CD14-positive monocyte (primary cell): Measurements from ENCODE around the gene WWOX. TPM values are rescaled to one million over a fixed set of nuclear protein-coding genes. Genes with fewer than 3 reads are reported as not detected.

Source experiments
- DNase-seq, 3 donors: peaks; one replicate each; pipeline ENCODE4 v3.0.0-alpha.2; 2011 to 2022
- H2AFZ ChIP-seq: 2 replicates; pipeline ENCODE4 v1.6.0; 2012; ENCODE audit warnings: mild to moderate bottlenecking, low read depth, low read length, inconsistent platforms; ENCODE audit not compliant: insufficient read depth, poor library complexity, severe bottlenecking
- H3K27ac ChIP-seq, 2 donors: 1 replicate in 1 of 2; 2 replicates in 1 of 2; pipeline ENCODE4 v1.5.1; 2012 to 2013; ENCODE audit warnings: low read length in 2 of 2, control low read depth in 1 of 2, inconsistent platforms in 1 of 2, low read depth in 1 of 2, mild to moderate bottlenecking in 1 of 2
- H3K27me3 ChIP-seq, 2 donors: one replicate each; pipeline versions ENCODE4 v1.6.0 to v1.6.1; 2011 to 2013; ENCODE audit warnings: low read length in 2 of 2; ENCODE audit not compliant: control insufficient read depth in 2 of 2, insufficient read depth in 2 of 2
- H3K36me3 ChIP-seq, 2 donors: replicated peaks in 1 of 2; 1 replicate in 1 of 2; 2 replicates in 1 of 2; pipeline versions ENCODE4 v1.5.1 to v1.6.1; 2012 to 2013; ENCODE audit warnings: low read length in 2 of 2, control low read depth in 1 of 2, inconsistent platforms in 1 of 2, mild to moderate bottlenecking in 1 of 2; ENCODE audit not compliant: insufficient read depth in 2 of 2, control insufficient read depth in 1 of 2
- H3K4me1 ChIP-seq, 2 donors: 1 replicate in 1 of 2; 2 replicates in 1 of 2; pipeline versions ENCODE4 v1.5.1 to v1.6.1; 2012 to 2013; ENCODE audit warnings: low read length in 2 of 2, control low read depth in 1 of 2, inconsistent platforms in 1 of 2, mild to moderate bottlenecking in 1 of 2, moderate library complexity in 1 of 2; ENCODE audit not compliant: insufficient read depth in 2 of 2, control insufficient read depth in 1 of 2
- H3K4me2 ChIP-seq: replicated peaks from 2 replicates; pipeline ENCODE3; 2012; ENCODE audit warnings: low read length, moderate library complexity, mild to moderate bottlenecking; ENCODE audit not compliant: poor library complexity, severe bottlenecking; ENCODE audit errors: extremely low read depth
- H3K4me3 ChIP-seq, 3 experiments: fragments of 200-600 bp in 1 of 3; sonication (generic) in 1 of 3; replicated peaks in 1 of 3; 1 replicate in 2 of 3; 2 replicates in 1 of 3; pipeline ENCODE4 v1.5.1; 2011 to 2013; ENCODE audit warnings: low read length in 3 of 3, mild to moderate bottlenecking in 3 of 3, control low read depth in 2 of 3, low read depth in 2 of 3, inconsistent platforms in 1 of 3, moderate library complexity in 1 of 3
- H3K79me2 ChIP-seq: 2 replicates; pipeline ENCODE4 v1.6.0; 2012; ENCODE audit warnings: mild to moderate bottlenecking, control low read depth, inconsistent platforms, low read length, moderate library complexity; ENCODE audit not compliant: insufficient read depth
- H3K9ac ChIP-seq: 2 replicates; pipeline ENCODE4 v1.6.0; 2017; ENCODE audit warnings: low read length, mild to moderate bottlenecking; ENCODE audit not compliant: insufficient read depth, poor library complexity, severe bottlenecking
- H3K9me3 ChIP-seq, 2 donors: replicated peaks in 1 of 2; 1 replicate in 1 of 2; 2 replicates in 1 of 2; pipeline versions ENCODE4 v1.5.1 to v1.6.1; 2012 to 2013; ENCODE audit warnings: low read length in 2 of 2, control low read depth in 1 of 2; ENCODE audit not compliant: control insufficient read depth in 1 of 2, insufficient read depth in 1 of 2
- H4K20me1 ChIP-seq: 2 replicates; pipeline ENCODE4 v1.6.0; 2012; ENCODE audit warnings: mild to moderate bottlenecking, low read length, control low read depth, moderate library complexity; ENCODE audit not compliant: insufficient read depth
- H3K27ac Mint-ChIP-seq, 7 donors: one replicate each; pipeline ENCODE4 v1.8.0; 2020; ENCODE audit warnings: mild to moderate bottlenecking in 7 of 7, mixed read lengths in 7 of 7, moderate library complexity in 6 of 7, inconsistent platforms in 2 of 7
- H3K27me3 Mint-ChIP-seq, 3 donors: one replicate each; pipeline ENCODE4 v1.8.0; 2021 to 2022; ENCODE audit warnings: low read depth in 3 of 3, mild to moderate bottlenecking in 3 of 3, mixed read lengths in 3 of 3, moderate library complexity in 3 of 3, inconsistent platforms in 1 of 3
- H3K36me3 Mint-ChIP-seq, 2 donors: one replicate each; pipeline ENCODE4 v1.8.0; 2020; ENCODE audit warnings: mixed read lengths in 2 of 2, inconsistent platforms in 1 of 2, mild to moderate bottlenecking in 1 of 2
- H3K4me1 Mint-ChIP-seq: one replicate; pipeline ENCODE4 v1.8.0; 2020; ENCODE audit warnings: mild to moderate bottlenecking, mixed read lengths
- H3K4me3 Mint-ChIP-seq, 2 donors: one replicate each; pipeline ENCODE4 v1.8.0; 2020; ENCODE audit warnings: mild to moderate bottlenecking in 2 of 2, mixed read lengths in 2 of 2, moderate library complexity in 1 of 2
- H3K9me3 Mint-ChIP-seq, 7 donors: one replicate each; pipeline ENCODE4 v1.8.0; 2020 to 2022; ENCODE audit warnings: mixed read lengths in 7 of 7, mild to moderate bottlenecking in 6 of 7, moderate library complexity in 6 of 7, inconsistent platforms in 2 of 7
- CTCF ChIP-seq: fragments of 200-600 bp; IDR thresholded peaks from one replicate; pipeline ENCODE4 v1.8.0; 2022; ENCODE audit warnings: antibody characterized with exemption, mild to moderate bottlenecking
- WGBS: methylation state at CpG from one replicate; pipeline ENCODE4 v1.1.5; 2013; ENCODE audit warnings: missing lambda C conversion rate; ENCODE audit not compliant: insufficient coverage; 5-methylcytosine and 5-hydroxymethylcytosine counted together
- intact Hi-C, 2 donors: fragments of 100-400 bp; cut with micrococcal nuclease; formaldehyde crosslinking; loops; one replicate each; pipeline versions ENCODE4 v1.15.0 to v1.15.1; 2023
- polyA plus RNA-seq, 3 donors: library from polyadenylated mRNA; depleted of rRNA in 1 of 3; unstranded in 2 of 3; stranded (reverse) in 1 of 3; fragments of 300-500 nt in 2 of 3; fragments of >200 nt in 1 of 3; fragmentation: Illumina TruSeq in 2 of 3; gene quantifications; 1 replicate in 2 of 3; 2 replicates in 1 of 3; pipeline ENCODE4 v1.2.3, GENCODE V29; 2012 to 2021

The WWOX gene
- polyA plus RNA-seq, 3 donors: 4.0 to 7.0 (median 6.3) TPM

GRCh38 chr16:79134300-79134699, 1034.8 kb downstream of the WWOX start:
- Histone ChIP-seq H3K36me3 (no peaks in the 10 kb centered on the region), H3K4me1 (peaks cover 11 to 13% of the 10 kb centered on the region in 2 donors), H3K27me3 (no peaks in the 10 kb centered on the region), H3K9ac (no peak overlapping the region), H3K27ac (no peak overlapping the region), H2AFZ (no peak overlapping the region), H4K20me1 (no peaks in the 10 kb centered on the region), H3K79me2 (no peaks in the 10 kb centered on the region), H3K4me3 (no peak overlapping the region), H3K9me3 (no peaks in the 10 kb centered on the region), H3K4me2 (no peak overlapping the region)
- Mint-ChIP-seq H3K4me1 (peaks cover 17% of the 10 kb centered on the region), H3K9me3 (peaks cover 0 to 4% (median 0%) of the 10 kb centered on the region in 7 donors), H3K27me3 (peaks cover 0 to 2% (median 0%) of the 10 kb centered on the region in 3 donors), H3K27ac (peak overlapping the region in 1 of 7 donors; percentile 27), H3K4me3 (no peak overlapping the region), H3K36me3 (no peaks in the 10 kb centered on the region)
- DNase-seq: no peak
- no peak for TF ChIP-seq CTCF
- intact Hi-C loops: loop anchor here in 1 of 2 donors (10.0 kb wide), 1 partner anchor 51 kb away; no protein-coding TSS in a partner anchor
- WGBS: no CpG with 5 or more reads among the region's 5 CpGs

- no peak for TF ChIP-seq CTCF
- H3K36me3 ChIP-seq: no peaks in the 10 kb centered on the region
- no peak overlapping the region for H3K27ac ChIP-seq
- H3K4me3 ChIP-seq: no peak overlapping the region
- no peak overlapping the region for H3K4me2 ChIP-seq
- H3K9ac ChIP-seq: no peak overlapping the region
- H4K20me1 ChIP-seq: no peaks in the 10 kb centered on the region
- H3K27me3 ChIP-seq: no peaks in the 10 kb centered on the region
- Mint-ChIP-seq H3K9me3 (peaks cover 0 to 1% (median 0%) of the 10 kb centered on the region in 7 donors), H3K4me1 (peaks cover 3% of the 10 kb centered on the region), H3K36me3 (no peaks in the 10 kb centered on the region), H3K27ac (no peak overlapping the region), H3K27me3 (peaks cover 0 to 2% (median 0%) of the 10 kb centered on the region in 3 donors), H3K4me3 (no peak overlapping the region)
- no peaks in the 10 kb centered on the region for H3K9me3 ChIP-seq
- intact Hi-C loops: loop anchor here in 1 of 2 donors (10.0 kb wide), 1 partner anchor 48 kb away; no protein-coding TSS in a partner anchor
- H2AFZ ChIP-seq: no peak overlapping the region
- DNase-seq: no peak
- WGBS: 94% methylated on average over 3 of the region's 7 CpGs
- H3K4me1 ChIP-seq: no peaks in the 10 kb centered on the region
- no peaks in the 10 kb centered on the region for H3K79me2 ChIP-seq
Measured at GRCh38 chr16:79136955-79137354, 1037.5 kb downstream of the WWOX start.
